ENCODE results near the gene STX3.

DNA sequence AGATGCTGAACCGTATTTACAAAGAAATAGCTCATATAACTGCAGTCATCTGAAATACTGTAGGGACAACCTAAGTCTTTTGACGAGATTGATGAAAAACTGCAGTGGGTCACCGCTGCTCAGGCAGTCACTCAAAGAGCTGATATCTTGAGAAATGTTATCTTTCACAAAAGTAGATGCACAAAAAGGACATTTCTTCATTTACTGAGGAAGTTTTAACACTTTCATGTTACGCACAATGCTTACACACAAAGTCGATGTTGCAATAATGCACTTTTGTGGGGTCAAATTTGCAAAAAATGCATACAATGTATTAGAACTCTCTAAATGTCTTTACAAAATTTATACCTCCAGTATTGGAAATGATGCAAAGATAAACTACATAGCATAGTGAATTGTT is 25.3 kb upstream of the STX3 start:
- TF ChIP-seq, protein P1, sequence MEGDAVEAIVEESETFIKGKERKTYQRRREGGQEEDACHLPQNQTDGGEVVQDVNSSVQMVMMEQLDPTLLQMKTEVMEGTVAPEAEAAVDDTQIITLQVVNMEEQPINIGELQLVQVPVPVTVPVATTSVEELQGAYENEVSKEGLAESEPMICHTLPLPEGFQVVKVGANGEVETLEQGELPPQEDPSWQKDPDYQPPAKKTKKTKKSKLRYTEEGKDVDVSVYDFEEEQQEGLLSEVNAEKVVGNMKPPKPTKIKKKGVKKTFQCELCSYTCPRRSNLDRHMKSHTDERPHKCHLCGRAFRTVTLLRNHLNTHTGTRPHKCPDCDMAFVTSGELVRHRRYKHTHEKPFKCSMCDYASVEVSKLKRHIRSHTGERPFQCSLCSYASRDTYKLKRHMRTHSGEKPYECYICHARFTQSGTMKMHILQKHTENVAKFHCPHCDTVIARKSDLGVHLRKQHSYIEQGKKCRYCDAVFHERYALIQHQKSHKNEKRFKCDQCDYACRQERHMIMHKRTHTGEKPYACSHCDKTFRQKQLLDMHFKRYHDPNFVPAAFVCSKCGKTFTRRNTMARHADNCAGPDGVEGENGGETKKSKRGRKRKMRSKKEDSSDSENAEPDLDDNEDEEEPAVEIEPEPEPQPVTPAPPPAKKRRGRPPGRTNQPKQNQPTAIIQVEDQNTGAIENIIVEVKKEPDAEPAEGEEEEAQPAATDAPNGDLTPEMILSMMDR (conservative IDR thresholded peaks at IDR 0.05), result no peak
- TF ChIP-seq ZFX (IDR thresholded peaks at IDR 0.05), result no peak
